ENCODE data around the gene RGL3.
A peak's percentile ranks its signal among the peaks of the same experiment; 100 is the strongest.

Gene RGL3

GRCh38 chr19:11401808-11402543 lies 17.1 kb downstream of the RGL3 start:
- Mint-ChIP-seq H3K4me3 (no peak overlapping the region), H3K4me1 (peaks cover 29% of the 10 kb centered on the region), H3K27me3 (ENCODE audit: low read depth, poor library complexity) (peaks cover 11% of the 10 kb centered on the region), H3K9me3 (no peaks in the 10 kb centered on the region), H3K36me3 (ENCODE audit: low read depth) (peaks cover 5% of the 10 kb centered on the region), H3K27ac (no peak overlapping the region)
- TF ChIP-seq CTCF (IDR thresholded peaks at IDR 0.05), result no peak
- no peak for DNase-seq

GRCh38 chr19:11400798-11401197 lies 18.3 kb downstream of the RGL3 start:
- Mint-ChIP-seq H3K9me3 (no peaks in the 10 kb centered on the region), H3K27me3 (ENCODE audit: low read depth, poor library complexity) (peaks cover 10% of the 10 kb centered on the region), H3K4me3 (no peak overlapping the region), H3K27ac (peak overlapping the region; percentile 29), H3K36me3 (ENCODE audit: low read depth) (peaks cover 5% of the 10 kb centered on the region), H3K4me1 (peaks cover 28% of the 10 kb centered on the region)
- no peak for DNase-seq
- TF ChIP-seq CTCF (IDR thresholded peaks at IDR 0.05), result no peak

- Mint-ChIP-seq H3K4me1 (peaks cover 30% of the 10 kb centered on the region), H3K27me3 (ENCODE audit: low read depth, poor library complexity) (peaks cover 10% of the 10 kb centered on the region), H3K9me3 (no peaks in the 10 kb centered on the region), H3K36me3 (ENCODE audit: low read depth) (peaks cover 9% of the 10 kb centered on the region), H3K4me3 (no peak overlapping the region), H3K27ac (no peak overlapping the region)
- no peak for DNase-seq
- no peak for TF ChIP-seq CTCF (IDR thresholded peaks at IDR 0.05)
These were observed 19.4 kb downstream of the RGL3 start for GRCh38 chr19:11399667-11400066.

GRCh38 chr19:11397089-11397610 lies 22.0 kb downstream of the RGL3 start:
- no peak for TF ChIP-seq CTCF (IDR thresholded peaks at IDR 0.05)
- Mint-ChIP-seq H3K27me3 (ENCODE audit: low read depth, poor library complexity) (peaks cover 14% of the 10 kb centered on the region), H3K27ac (peak overlapping the region; percentile 71), H3K9me3 (no peaks in the 10 kb centered on the region), H3K4me3 (no peak overlapping the region), H3K36me3 (ENCODE audit: low read depth) (peaks cover 9% of the 10 kb centered on the region), H3K4me1 (peaks cover 34% of the 10 kb centered on the region)
- no peak for DNase-seq

GRCh38 chr19:11390933-11391680 lies 28.0 kb downstream of the RGL3 start:
- Mint-ChIP-seq H3K36me3 (ENCODE audit: low read depth) (peaks cover 4% of the 10 kb centered on the region), H3K4me1 (peaks cover 20% of the 10 kb centered on the region), H3K4me3 (no peak overlapping the region), H3K27ac (no peak overlapping the region), H3K27me3 (ENCODE audit: low read depth, poor library complexity) (peaks cover 4% of the 10 kb centered on the region), H3K9me3 (peaks cover 4% of the 10 kb centered on the region)
- no peak for DNase-seq
- no peak for TF ChIP-seq CTCF (IDR thresholded peaks at IDR 0.05)
